Breast epithelium (tissue), 3 donors: ENCODE measurements around the gene PON3.

Experiments used
- POLR2A ChIP-seq: fragments of 450-650 bp; IDR thresholded peaks from one replicate; pipeline ENCODE4 v1.6.1; 2016; ENCODE audit warnings: antibody characterized with exemption, mild to moderate bottlenecking, moderate library complexity
- POLR2AphosphoS5 ChIP-seq, 3 donors: sonication (generic); formaldehyde crosslinking; IDR thresholded peaks; one replicate each; pipeline ENCODE4 v1.6.1; 2017; ENCODE audit warnings: antibody characterized with exemption in 3 of 3
- TF ChIP-seq, protein P1 (sequence below), 3 donors: fragments of 450-650 bp; IDR thresholded peaks; one replicate each; pipeline ENCODE4 v1.5.1; 2016 to 2017; ENCODE audit warnings: antibody characterized with exemption in 3 of 3, mild to moderate bottlenecking in 3 of 3, moderate library complexity in 3 of 3

GRCh38 chr7:95357623-95358022 lies 38.6 kb downstream of the PON3 start:
- TF ChIP-seq, protein P1, sequence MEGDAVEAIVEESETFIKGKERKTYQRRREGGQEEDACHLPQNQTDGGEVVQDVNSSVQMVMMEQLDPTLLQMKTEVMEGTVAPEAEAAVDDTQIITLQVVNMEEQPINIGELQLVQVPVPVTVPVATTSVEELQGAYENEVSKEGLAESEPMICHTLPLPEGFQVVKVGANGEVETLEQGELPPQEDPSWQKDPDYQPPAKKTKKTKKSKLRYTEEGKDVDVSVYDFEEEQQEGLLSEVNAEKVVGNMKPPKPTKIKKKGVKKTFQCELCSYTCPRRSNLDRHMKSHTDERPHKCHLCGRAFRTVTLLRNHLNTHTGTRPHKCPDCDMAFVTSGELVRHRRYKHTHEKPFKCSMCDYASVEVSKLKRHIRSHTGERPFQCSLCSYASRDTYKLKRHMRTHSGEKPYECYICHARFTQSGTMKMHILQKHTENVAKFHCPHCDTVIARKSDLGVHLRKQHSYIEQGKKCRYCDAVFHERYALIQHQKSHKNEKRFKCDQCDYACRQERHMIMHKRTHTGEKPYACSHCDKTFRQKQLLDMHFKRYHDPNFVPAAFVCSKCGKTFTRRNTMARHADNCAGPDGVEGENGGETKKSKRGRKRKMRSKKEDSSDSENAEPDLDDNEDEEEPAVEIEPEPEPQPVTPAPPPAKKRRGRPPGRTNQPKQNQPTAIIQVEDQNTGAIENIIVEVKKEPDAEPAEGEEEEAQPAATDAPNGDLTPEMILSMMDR (IDR thresholded peaks at IDR 0.05), result no peak
- TF ChIP-seq POLR2AphosphoS5 (IDR thresholded peaks at IDR 0.05) (no peak), POLR2A (no peak)
